Lower lobe of right lung (tissue), 2 donors: ENCODE measurements around the gene NPTN. TPM values are rescaled to one million over a fixed set of nuclear protein-coding genes. Genes with fewer than 3 reads are reported as not detected.

Experiments
- ATAC-seq, 2 donors: fragments of 200-7000 bp; cut with Tn5 transposase; one replicate each; pipeline ENCODE4 v1.9.1; 2020 to 2022; ENCODE audit warnings: mild to moderate bottlenecking in 2 of 2, moderate library complexity in 2 of 2
- DNase-seq: peaks from one replicate; pipeline ENCODE4 v3.0.0-alpha.2; 2020
- H3K27ac ChIP-seq: fragments of 200-600 bp; one replicate; pipeline ENCODE4 v1.8.0; 2022
- H3K27me3 ChIP-seq: fragments of 200-600 bp; one replicate; pipeline ENCODE4 v1.8.0; 2022; ENCODE audit warnings: low read depth
- H3K36me3 ChIP-seq: fragments of 200-600 bp; one replicate; pipeline ENCODE4 v1.8.0; 2022; ENCODE audit warnings: mild to moderate bottlenecking
- H3K4me1 ChIP-seq: fragments of 200-600 bp; one replicate; pipeline ENCODE4 v1.8.0; 2022
- H3K4me3 ChIP-seq: fragments of 200-600 bp; one replicate; pipeline ENCODE4 v1.8.0; 2022; ENCODE audit warnings: mild to moderate bottlenecking
- H3K9me3 ChIP-seq: fragments of 200-600 bp; one replicate; pipeline ENCODE4 v1.8.0; 2022
- CTCF ChIP-seq: fragments of 200-600 bp; IDR thresholded peaks from one replicate; pipeline ENCODE4 v1.8.0; 2022; ENCODE audit warnings: antibody characterized with exemption, mild to moderate bottlenecking
- intact Hi-C: fragments of 100-400 bp; cut with DNase I; formaldehyde crosslinking; loops from one replicate; pipeline ENCODE4 v1.11.0; 2022
- total RNA-seq: library from RNA; stranded (reverse); fragmentation: NEBNext Ultra II Directional; extraction: Animal tissue kit (Norgen Biotek cat#: 25700); gene quantifications from one replicate; pipeline ENCODE4 v1.2.1, GENCODE V29; 2021
- donor health status: DM: no; HTN: yes; CAD: no; lungs with severe emphysema.

Gene NPTN
- total RNA-seq, 1 donor from 2014 or later, result 138 TPM

DNA sequence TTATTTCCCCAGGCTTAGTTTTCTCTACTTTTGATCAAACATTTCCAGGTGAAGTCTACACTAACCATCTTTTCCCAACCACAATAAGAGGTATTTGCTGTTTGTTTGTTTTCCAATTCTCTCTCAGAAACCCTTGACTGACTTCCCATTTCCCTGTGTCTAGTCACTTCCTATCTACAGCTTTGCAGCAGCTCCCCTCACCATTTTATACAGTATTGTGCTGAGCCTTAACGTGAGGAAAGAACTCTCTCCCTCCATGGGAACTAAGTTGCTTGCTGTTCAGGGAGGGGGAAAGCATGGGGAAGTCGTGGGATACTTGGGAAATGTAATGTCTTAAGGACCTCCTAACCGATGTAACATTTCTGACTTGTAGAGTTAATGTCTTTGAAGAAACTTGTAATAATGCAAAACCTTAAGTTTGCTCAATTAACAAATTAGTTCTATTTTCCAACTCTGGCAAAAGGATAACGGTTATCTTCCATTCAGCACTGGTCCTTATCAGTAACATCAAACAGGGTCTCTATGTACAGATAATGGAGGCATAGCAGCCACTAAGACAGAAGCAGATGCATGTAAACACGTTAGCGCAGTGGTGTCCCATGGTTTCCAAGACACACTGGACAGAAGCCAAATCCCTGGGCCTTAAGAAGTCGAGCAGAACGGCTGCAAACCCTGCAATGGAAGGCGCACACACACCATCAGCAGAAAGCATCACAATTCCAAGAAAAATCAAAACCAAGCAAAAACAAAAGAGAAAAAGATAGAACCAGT lies 39.7 kb downstream of the NPTN start:
- no peak for ATAC-seq
- no peak for TF ChIP-seq CTCF
- peaks cover 50% of the 10 kb centered on the region for H3K4me1 ChIP-seq
- no peaks in the 10 kb centered on the region for H3K27me3 ChIP-seq
- H3K4me3 ChIP-seq, result no peak overlapping the region
- H3K27ac ChIP-seq, result no peak overlapping the region
- no peak for DNase-seq
- intact Hi-C loops, result no loop called here
- H3K9me3 ChIP-seq, result no peaks in the 10 kb centered on the region
- H3K36me3 ChIP-seq, result peaks cover 35% of the 10 kb centered on the region

GRCh38 chr15:73590263-73590662 lies 42.9 kb downstream of the NPTN start:
- Histone ChIP-seq H3K36me3 (peaks cover 66% of the 10 kb centered on the region), H3K9me3 (no peaks in the 10 kb centered on the region), H3K4me3 (no peak overlapping the region), H3K27me3 (no peaks in the 10 kb centered on the region), H3K27ac (no peak overlapping the region), H3K4me1 (peaks cover 20% of the 10 kb centered on the region)
- intact Hi-C loops, result no loop called here
- no peak for DNase-seq
- no peak for TF ChIP-seq CTCF
- ATAC-seq, result no peak

DNA sequence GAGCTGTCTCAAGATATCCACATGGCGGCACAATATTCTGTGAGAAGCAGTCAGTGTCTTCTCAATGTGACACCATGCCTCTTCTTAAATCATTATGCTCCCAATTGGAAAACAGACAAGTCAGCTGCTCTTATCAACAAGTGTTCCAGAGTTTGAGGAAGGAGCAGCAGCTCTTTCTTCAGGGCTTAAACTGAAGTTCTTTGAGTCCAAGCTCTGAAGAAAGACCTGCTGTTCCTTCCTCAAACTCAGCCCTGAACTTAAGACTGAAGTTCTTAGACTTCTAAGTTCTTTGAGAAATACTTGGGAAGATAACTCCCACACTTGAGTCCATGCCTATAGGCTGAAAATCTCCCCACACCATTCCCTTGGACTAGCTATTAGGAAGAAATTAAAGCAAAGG lies 43.4 kb downstream of the NPTN start:
- H3K36me3 ChIP-seq, result peaks cover 71% of the 10 kb centered on the region
- H3K27me3 ChIP-seq, result no peaks in the 10 kb centered on the region
- no peak overlapping the region for H3K27ac ChIP-seq
- H3K4me1 ChIP-seq, result peaks cover 16% of the 10 kb centered on the region
- no peak for DNase-seq
- no peak for TF ChIP-seq CTCF
- no peak for ATAC-seq
- intact Hi-C loops, result no loop called here
- H3K4me3 ChIP-seq, result no peak overlapping the region
- no peaks in the 10 kb centered on the region for H3K9me3 ChIP-seq

GRCh38 chr15:73585871-73586654 lies 47.1 kb downstream of the NPTN start:
- no peaks in the 10 kb centered on the region for H3K27me3 ChIP-seq
- peaks cover 96% of the 10 kb centered on the region for H3K36me3 ChIP-seq
- no peak overlapping the region for H3K4me3 ChIP-seq
- TF ChIP-seq CTCF, result no peak
- DNase-seq (no peak), ATAC-seq (no peak)
- H3K4me1 ChIP-seq, result no peaks in the 10 kb centered on the region
- no peak overlapping the region for H3K27ac ChIP-seq
- intact Hi-C loops, result no loop called here
- H3K9me3 ChIP-seq, result no peaks in the 10 kb centered on the region

GRCh38 chr15:73584699-73585420 lies 48.3 kb downstream of the NPTN start:
- no peaks in the 10 kb centered on the region for H3K9me3 ChIP-seq
- DNase-seq (no peak), ATAC-seq (no peak)
- no peak overlapping the region for H3K27ac ChIP-seq
- peaks cover 96% of the 10 kb centered on the region for H3K36me3 ChIP-seq
- intact Hi-C loops, result no loop called here
- no peak for TF ChIP-seq CTCF
- no peaks in the 10 kb centered on the region for H3K27me3 ChIP-seq
- H3K4me3 ChIP-seq, result no peak overlapping the region
- no peaks in the 10 kb centered on the region for H3K4me1 ChIP-seq
